ENCODE results near the gene WWOX. TPM values are rescaled to one million over a fixed set of nuclear protein-coding genes. Genes with fewer than 3 reads are reported as not detected.

WWOX gene
- total RNA-seq, 1 donor from 2014 or later = 43.2 TPM

GRCh38 chr16:78909226-78909625, 809.8 kb downstream of the WWOX start:
- Mint-ChIP-seq H3K4me3 (ENCODE audit: low read depth) (no peak overlapping the region), H3K4me1 (ENCODE audit: low read depth) (no peaks in the 10 kb centered on the region), H3K9me3 (ENCODE audit: low read depth) (peaks cover 9% of the 10 kb centered on the region), H3K27me3 (no peaks in the 10 kb centered on the region), H3K27ac (no peak overlapping the region), H3K36me3 (ENCODE audit: insufficient read depth) (peaks cover 2% of the 10 kb centered on the region)
- TF ChIP-seq CTCF (IDR thresholded peaks at IDR 0.05; ENCODE audit: unreplicated experiment) = no peak
- DNase-seq (ENCODE audit: low spot score, unreplicated experiment) = no peak

- peaks cover 8% of the 10 kb centered on the region for H3K4me1 Mint-ChIP-seq (ENCODE audit: low read depth)
- no peak overlapping the region for H3K27ac Mint-ChIP-seq
- TF ChIP-seq CTCF (IDR thresholded peaks at IDR 0.05; ENCODE audit: unreplicated experiment) = no peak
- H3K4me3 Mint-ChIP-seq (ENCODE audit: low read depth) = no peak overlapping the region
- DNase-seq (ENCODE audit: low spot score, unreplicated experiment) = no peak
- peaks cover 4% of the 10 kb centered on the region for H3K9me3 Mint-ChIP-seq (ENCODE audit: low read depth)
- peaks cover 2% of the 10 kb centered on the region for H3K36me3 Mint-ChIP-seq (ENCODE audit: insufficient read depth)
- H3K27me3 Mint-ChIP-seq = no peaks in the 10 kb centered on the region
Observed at GRCh38 chr16:78915811-78916345, 816.4 kb downstream of the WWOX start.

- H3K4me3 Mint-ChIP-seq (ENCODE audit: low read depth) = no peak overlapping the region
- no peak for DNase-seq (ENCODE audit: low spot score, unreplicated experiment)
- H3K36me3 Mint-ChIP-seq (ENCODE audit: insufficient read depth) = peaks cover 1% of the 10 kb centered on the region
- H3K9me3 Mint-ChIP-seq (ENCODE audit: low read depth) = peaks cover 8% of the 10 kb centered on the region
- peaks cover 8% of the 10 kb centered on the region for H3K4me1 Mint-ChIP-seq (ENCODE audit: low read depth)
- no peak overlapping the region for H3K27ac Mint-ChIP-seq
- TF ChIP-seq CTCF (IDR thresholded peaks at IDR 0.05; ENCODE audit: unreplicated experiment) = no peak
- no peaks in the 10 kb centered on the region for H3K27me3 Mint-ChIP-seq
Observed at GRCh38 chr16:78916928-78917545, 817.6 kb downstream of the WWOX start.

- peaks cover 4% of the 10 kb centered on the region for H3K36me3 Mint-ChIP-seq (ENCODE audit: insufficient read depth)
- TF ChIP-seq CTCF (IDR thresholded peaks at IDR 0.05; ENCODE audit: unreplicated experiment) = no peak
Observed at GRCh38 chr16:78918805-78919305, 819.4 kb downstream of the WWOX start.

GRCh38 chr16:78919852-78920251, 820.4 kb downstream of the WWOX start:
- Mint-ChIP-seq H3K27me3 (no peaks in the 10 kb centered on the region), H3K4me1 (ENCODE audit: low read depth) (peaks cover 8% of the 10 kb centered on the region), H3K27ac (no peak overlapping the region), H3K4me3 (ENCODE audit: low read depth) (no peak overlapping the region), H3K36me3 (ENCODE audit: insufficient read depth) (peaks cover 4% of the 10 kb centered on the region), H3K9me3 (ENCODE audit: low read depth) (peaks cover 13% of the 10 kb centered on the region)
- no peak for DNase-seq (ENCODE audit: low spot score, unreplicated experiment)
- TF ChIP-seq CTCF (IDR thresholded peaks at IDR 0.05; ENCODE audit: unreplicated experiment) = no peak

More at GRCh38 chr16:78918805-78919305, 819.4 kb downstream of the WWOX start:
- peaks cover 13% of the 10 kb centered on the region for H3K9me3 Mint-ChIP-seq (ENCODE audit: low read depth)
- DNase-seq (ENCODE audit: low spot score, unreplicated experiment) = no peak
- peaks cover 8% of the 10 kb centered on the region for H3K4me1 Mint-ChIP-seq (ENCODE audit: low read depth)
- no peak overlapping the region for H3K4me3 Mint-ChIP-seq (ENCODE audit: low read depth)
- no peaks in the 10 kb centered on the region for H3K27me3 Mint-ChIP-seq
- H3K27ac Mint-ChIP-seq = no peak overlapping the region
